Smooth muscle cell (in vitro differentiated cells): Measurements from ENCODE around the gene LUZP2. TPM values are rescaled to one million over a fixed set of nuclear protein-coding genes. Genes with fewer than 3 reads are reported as not detected.

Experiments used
- DNase-seq: peaks from one replicate; lab custom pipeline; 2025; ENCODE audit not compliant: unreplicated experiment; lab: John Stamatoyannopoulos, UW
- H2AFZ ChIP-seq: fragments of 200-600 bp; sonication (generic); 2 replicates; pipeline ENCODE4 v1.6.0; 2016; ENCODE audit warnings: antibody characterized with exemption, low read depth, mild to moderate bottlenecking
- H3F3A ChIP-seq: fragments of 200-600 bp; sonication (generic); 2 replicates; pipeline ENCODE4 v1.6.0; 2017; ENCODE audit warnings: antibody characterized with exemption, low read depth
- H3K27ac ChIP-seq: fragments of 200-600 bp; sonication (generic); 2 replicates; pipeline ENCODE4 v1.5.1; 2016; ENCODE audit warnings: low read depth, mild to moderate bottlenecking
- H3K27me3 ChIP-seq: fragments of 200-600 bp; sonication (generic); 2 replicates; pipeline ENCODE4 v1.6.1; 2016; ENCODE audit warnings: low read depth, mild to moderate bottlenecking
- H3K36me3 ChIP-seq: fragments of 200-600 bp; sonication (generic); 2 replicates; pipeline ENCODE4 v1.5.1; 2016; ENCODE audit warnings: low read depth
- H3K4me1 ChIP-seq: fragments of 200-600 bp; sonication (generic); 2 replicates; pipeline ENCODE4 v1.5.1; 2016; ENCODE audit warnings: low read depth
- H3K4me2 ChIP-seq: fragments of 200-600 bp; sonication (generic); 2 replicates; pipeline ENCODE4 v1.6.0; 2016; ENCODE audit warnings: mild to moderate bottlenecking
- H3K4me3 ChIP-seq: fragments of 200-600 bp; sonication (generic); 2 replicates; pipeline ENCODE4 v1.5.1; 2016; ENCODE audit warnings: mild to moderate bottlenecking
- H3K79me2 ChIP-seq: fragments of 200-600 bp; sonication (generic); 2 replicates; pipeline ENCODE4 v1.6.0; 2016; ENCODE audit warnings: low read depth, mild to moderate bottlenecking
- H3K9ac ChIP-seq: fragments of 200-600 bp; sonication (generic); 2 replicates; pipeline ENCODE4 v1.6.0; 2016; ENCODE audit warnings: low read depth
- H3K9me3 ChIP-seq: fragments of 200-600 bp; sonication (generic); replicated peaks from 2 replicates; pipeline ENCODE4 v1.5.1; 2016; ENCODE audit warnings: low read depth
- H4K20me1 ChIP-seq: fragments of 200-600 bp; sonication (generic); 2 replicates; pipeline ENCODE4 v1.6.0; 2016; ENCODE audit warnings: low read depth
- CTCF ChIP-seq: fragments of 200-600 bp; sonication (generic); IDR thresholded peaks from 2 replicates; pipeline ENCODE4 v1.5.1; 2017; ENCODE audit warnings: borderline replicate concordance, mild to moderate bottlenecking, antibody characterized with exemption; ENCODE audit not compliant: insufficient read depth, poor library complexity, severe bottlenecking
- WGBS: methylation state at CpG from one replicate; pipeline ENCODE4 v1.1.7; 2016; ENCODE audit warnings: low lambda C conversion rate; 5-methylcytosine and 5-hydroxymethylcytosine counted together
- polyA plus RNA-seq: library from polyadenylated mRNA; unstranded; fragments of >200 nt; fragmentation: Nextera tagmentation; extraction: Ambion mirVana; gene quantifications from 2 replicates; pipeline ENCODE4 v1.2.1, GENCODE V29; 2016
- total RNA-seq: library from RNA; depleted of rRNA; stranded (reverse); fragments of >200 nt; gene quantifications from 2 replicates; pipeline ENCODE4 v1.2.3, GENCODE V29; 2014

LUZP2 gene
- total and polyA plus RNA-seq, 2 experiments from 2014 or later: 1.1 to 1.3 TPM

- TF ChIP-seq CTCF: no peak
- Histone ChIP-seq H3K4me1 (no peaks in the 10 kb centered on the region), H3F3A (no peaks in the 10 kb centered on the region), H4K20me1 (no peaks in the 10 kb centered on the region), H3K9ac (no peak overlapping the region), H3K36me3 (no peaks in the 10 kb centered on the region), H3K9me3 (no peaks in the 10 kb centered on the region), H3K79me2 (no peaks in the 10 kb centered on the region), H3K4me3 (no peak overlapping the region), H3K27me3 (no peaks in the 10 kb centered on the region), H3K27ac (no peak overlapping the region), H2AFZ (no peak overlapping the region), H3K4me2 (no peak overlapping the region)
- DNase-seq: no peak
Observed at GRCh38 chr11:24516638-24517037, 19.8 kb downstream of the LUZP2 start.

- H4K20me1 ChIP-seq: no peaks in the 10 kb centered on the region
- no peak overlapping the region for H3K4me3 ChIP-seq
- H3K27me3 ChIP-seq: no peaks in the 10 kb centered on the region
- H3K4me1 ChIP-seq: no peaks in the 10 kb centered on the region
- H2AFZ ChIP-seq: no peak overlapping the region
- no peaks in the 10 kb centered on the region for H3F3A ChIP-seq
- H3K9me3 ChIP-seq: no peaks in the 10 kb centered on the region
- no peak for DNase-seq
- no peak overlapping the region for H3K4me2 ChIP-seq
- no peak for TF ChIP-seq CTCF
- 80% methylated on average over 5 of the region's 5 CpGs for WGBS
- H3K36me3 ChIP-seq: no peaks in the 10 kb centered on the region
- no peak overlapping the region for H3K27ac ChIP-seq
- H3K9ac ChIP-seq: no peak overlapping the region
- H3K79me2 ChIP-seq: no peaks in the 10 kb centered on the region
Observed at GRCh38 chr11:24521601-24522000, 24.7 kb downstream of the LUZP2 start.

- H2AFZ ChIP-seq: no peak overlapping the region
- H3K79me2 ChIP-seq: no peaks in the 10 kb centered on the region
- no peaks in the 10 kb centered on the region for H3K9me3 ChIP-seq
- H3K9ac ChIP-seq: no peak overlapping the region
- no peaks in the 10 kb centered on the region for H3K36me3 ChIP-seq
- H3K27me3 ChIP-seq: no peaks in the 10 kb centered on the region
- no peak for DNase-seq
- no peaks in the 10 kb centered on the region for H3F3A ChIP-seq
- H3K4me2 ChIP-seq: no peak overlapping the region
- H4K20me1 ChIP-seq: no peaks in the 10 kb centered on the region
- no peaks in the 10 kb centered on the region for H3K4me1 ChIP-seq
- H3K4me3 ChIP-seq: no peak overlapping the region
- H3K27ac ChIP-seq: no peak overlapping the region
- 52% methylated on average over 3 of the region's 3 CpGs for WGBS
- TF ChIP-seq CTCF: no peak
Observed at GRCh38 chr11:24524156-24524555, 27.3 kb downstream of the LUZP2 start.

- Histone ChIP-seq H2AFZ (no peak overlapping the region), H3K4me1 (no peaks in the 10 kb centered on the region), H3K27ac (no peak overlapping the region), H3K9ac (no peak overlapping the region), H3F3A (no peaks in the 10 kb centered on the region), H3K4me3 (no peak overlapping the region), H4K20me1 (no peaks in the 10 kb centered on the region), H3K9me3 (no peaks in the 10 kb centered on the region), H3K4me2 (no peak overlapping the region), H3K79me2 (no peaks in the 10 kb centered on the region), H3K27me3 (no peaks in the 10 kb centered on the region), H3K36me3 (no peaks in the 10 kb centered on the region)
- 42% methylated on average over 3 of the region's 3 CpGs for WGBS
- TF ChIP-seq CTCF: no peak
- no peak for DNase-seq
Observed at GRCh38 chr11:24531528-24531927, 34.7 kb downstream of the LUZP2 start.
